Activated CD4-positive, CD25-positive, alpha-beta regulatory T cell (primary cell): ENCODE results near the gene SORL1.
"Not testable (repeated sequence)": the region's sequence is repeated elsewhere in the genome, so short reads cannot be mapped to it uniquely, and the experiment has no call there.

Experiments
- DNase-seq, 4 experiments: peaks; one replicate each; lab custom pipeline; 2025; lab: John Stamatoyannopoulos, UW

The SORL1 gene

DNA sequence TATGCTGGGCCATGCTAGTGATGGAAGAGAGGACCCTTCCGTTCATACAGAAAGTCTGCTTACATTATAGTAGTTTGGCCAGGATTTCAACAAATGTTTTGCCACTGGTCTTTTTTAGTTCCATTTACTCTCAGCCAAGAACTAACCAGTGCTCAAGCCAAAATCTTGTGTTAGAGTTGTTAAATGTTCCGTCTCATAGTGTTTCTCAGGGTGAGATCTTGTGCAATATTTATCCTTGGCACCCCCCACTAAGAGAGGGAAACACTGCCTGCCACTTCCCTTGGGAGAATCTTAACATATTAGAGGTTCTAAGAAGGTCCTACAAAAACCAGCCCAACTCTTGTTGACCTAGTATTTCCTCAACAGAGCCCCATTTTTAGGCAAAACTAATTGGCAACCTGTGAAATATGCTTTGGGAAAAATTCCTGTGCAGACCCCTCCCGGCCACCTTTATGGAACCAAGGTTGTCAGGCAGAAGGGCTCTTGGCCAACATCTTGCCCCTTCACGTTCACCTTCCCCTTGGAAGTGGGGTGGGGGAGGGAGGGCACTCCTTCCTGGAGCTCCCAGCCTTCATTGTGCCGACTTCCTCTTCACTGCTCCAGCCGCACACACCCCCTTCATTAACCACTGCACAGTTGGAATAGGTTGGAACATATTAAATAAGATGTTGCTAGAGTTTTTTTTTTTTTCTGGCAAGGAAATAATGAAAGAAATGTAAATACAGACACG lies 173.8 kb downstream of the SORL1 start:
- no peak for DNase-seq

DNA sequence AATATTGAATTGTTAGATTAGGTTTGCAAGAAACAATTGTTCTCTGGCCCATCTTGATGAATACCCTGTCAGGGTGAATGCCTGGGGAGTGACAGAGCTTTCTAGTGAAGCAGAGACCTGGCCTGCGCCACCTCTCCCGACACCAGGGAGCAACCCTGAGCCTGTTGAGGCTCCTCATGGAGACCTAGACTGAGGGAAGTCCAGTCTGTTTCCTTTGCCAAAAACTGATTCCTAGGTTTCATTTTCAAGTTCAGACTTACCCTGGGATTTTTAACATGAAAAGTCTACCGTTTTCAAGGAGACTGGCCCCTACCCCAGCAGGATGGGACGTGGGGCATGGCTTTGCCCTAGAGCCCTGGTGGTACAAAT lies 174.4 kb downstream of the SORL1 start:
- DNase-seq = no peak

DNA sequence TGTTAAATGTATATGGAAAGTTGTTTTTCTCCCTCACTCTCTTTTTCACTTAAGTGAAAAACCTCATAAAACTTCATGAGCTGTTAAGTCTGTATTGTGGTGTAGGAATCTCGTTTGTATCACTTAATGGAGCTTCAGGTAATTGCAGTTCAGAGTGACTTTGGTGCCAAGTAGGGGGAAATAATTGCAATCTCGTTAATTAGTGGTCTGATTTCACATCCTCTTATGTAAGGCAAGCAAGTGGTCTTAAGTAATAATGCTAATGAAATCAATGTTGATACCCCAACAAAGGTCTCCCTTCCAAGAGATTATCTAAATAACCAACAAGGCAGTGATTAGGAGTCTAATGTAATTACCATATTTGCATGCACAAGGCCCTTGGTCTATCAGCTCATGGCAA lies 174.9 kb downstream of the SORL1 start:
- no peak for DNase-seq

DNA sequence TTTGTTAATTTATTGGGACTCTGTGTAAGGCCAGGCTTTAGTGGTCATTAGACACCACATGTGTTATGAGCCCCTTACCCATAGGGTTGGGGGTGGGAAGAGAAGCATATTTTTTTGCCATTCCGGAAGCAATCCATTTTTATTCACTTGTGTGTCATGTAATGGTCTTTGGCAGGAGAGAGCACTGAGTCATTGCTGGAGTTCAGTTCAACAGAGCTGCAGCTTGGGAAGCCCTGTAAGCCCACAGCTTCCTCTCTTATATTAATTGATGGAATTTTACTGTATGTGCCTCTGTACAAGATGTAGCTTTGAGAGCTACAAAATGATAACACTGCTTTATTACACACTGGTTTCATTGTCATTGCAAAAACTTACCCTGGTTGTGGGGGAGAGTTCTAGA lies 177.9 kb downstream of the SORL1 start:
- no peak for DNase-seq

DNA sequence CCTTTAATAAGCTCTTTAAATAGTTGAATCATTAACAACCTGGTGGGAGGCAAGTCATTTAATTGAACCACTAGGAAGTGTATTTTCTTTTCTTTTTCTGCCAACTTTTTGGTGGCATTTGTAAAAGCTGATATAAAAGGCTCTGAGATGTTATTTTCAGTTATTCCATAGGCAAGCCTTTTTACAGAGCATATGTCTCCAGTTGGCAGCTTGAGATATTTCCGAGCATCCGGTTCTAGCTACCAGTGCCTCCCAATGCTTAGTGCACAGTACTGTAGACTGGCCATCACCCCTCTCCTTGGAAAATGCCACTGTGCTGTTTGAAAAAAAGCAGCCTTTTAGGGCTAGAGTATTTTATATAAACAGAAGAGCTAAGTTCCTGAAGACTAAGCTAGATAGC lies 179.3 kb downstream of the SORL1 start:
- no peak for DNase-seq

DNA sequence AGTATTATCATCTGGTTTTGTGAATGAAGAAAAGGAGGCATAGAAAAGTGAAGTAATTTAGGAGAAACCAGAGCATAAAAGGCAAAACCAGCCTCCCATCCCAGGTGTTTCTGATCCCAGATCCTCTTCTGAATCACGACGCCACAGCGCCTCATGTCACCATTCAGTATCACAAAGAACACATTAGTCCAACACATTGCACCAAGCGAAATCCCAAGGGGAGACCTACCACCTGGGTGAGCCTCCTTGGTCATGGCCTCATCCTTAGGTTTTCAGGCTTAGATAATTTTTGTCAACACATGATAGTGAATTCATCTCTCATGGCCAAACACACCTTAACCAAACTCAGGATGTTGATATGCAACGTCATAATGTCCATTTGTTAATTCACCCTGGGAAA lies 182.2 kb downstream of the SORL1 start:
- no peak for DNase-seq

DNA sequence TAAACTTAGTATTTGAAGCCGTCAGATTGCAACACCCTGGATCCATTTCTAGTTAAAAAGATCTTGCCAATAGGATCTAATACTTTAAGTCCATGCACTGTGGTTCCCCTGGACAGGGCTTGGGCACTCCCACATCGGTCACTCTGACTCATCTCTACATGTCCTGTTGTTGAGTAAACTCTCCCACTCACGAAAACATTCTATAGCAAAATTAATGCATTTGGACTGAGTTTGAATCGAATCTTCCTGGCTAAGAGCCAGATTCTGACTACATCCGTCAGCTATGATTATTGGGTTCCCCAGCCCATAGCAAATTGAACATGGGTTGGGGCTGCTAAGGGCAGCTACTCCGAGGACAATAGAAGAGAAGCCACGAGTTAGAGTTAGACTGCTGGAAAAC lies 182.8 kb downstream of the SORL1 start:
- no peak for DNase-seq

DNA sequence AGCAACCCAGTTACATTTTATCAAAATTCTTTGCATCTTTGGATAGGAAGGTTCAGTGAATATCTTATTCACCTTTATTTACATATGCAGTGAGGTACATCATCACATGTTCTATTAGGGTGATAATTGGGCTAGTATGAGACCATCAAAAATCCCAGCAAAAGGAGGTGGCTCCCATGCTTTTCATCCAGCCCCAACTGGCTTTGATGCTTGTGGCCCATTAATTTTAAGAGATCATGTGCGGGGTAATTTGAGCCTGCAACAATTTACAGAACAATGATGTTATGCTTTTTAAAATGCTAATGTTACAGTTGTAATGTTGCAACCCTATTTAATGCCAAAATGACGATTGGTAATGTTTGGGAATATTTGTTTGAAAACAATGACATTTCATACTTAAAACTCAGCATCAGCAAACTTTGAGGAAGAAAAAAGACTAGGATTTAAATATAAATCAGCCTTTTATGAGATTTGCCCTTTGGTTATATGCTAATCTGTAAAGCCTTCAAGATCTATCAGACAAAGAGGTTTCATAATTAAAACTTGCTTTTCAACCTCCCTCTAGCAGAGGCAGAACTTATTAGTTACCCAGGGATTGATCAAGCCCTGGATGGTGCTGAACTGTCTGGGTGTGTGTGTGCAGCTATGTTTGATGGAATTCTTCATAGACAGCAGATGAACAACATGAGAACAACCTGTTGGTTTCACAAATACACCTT lies 184.1 kb downstream of the SORL1 start:
- DNase-seq = no peak

DNA sequence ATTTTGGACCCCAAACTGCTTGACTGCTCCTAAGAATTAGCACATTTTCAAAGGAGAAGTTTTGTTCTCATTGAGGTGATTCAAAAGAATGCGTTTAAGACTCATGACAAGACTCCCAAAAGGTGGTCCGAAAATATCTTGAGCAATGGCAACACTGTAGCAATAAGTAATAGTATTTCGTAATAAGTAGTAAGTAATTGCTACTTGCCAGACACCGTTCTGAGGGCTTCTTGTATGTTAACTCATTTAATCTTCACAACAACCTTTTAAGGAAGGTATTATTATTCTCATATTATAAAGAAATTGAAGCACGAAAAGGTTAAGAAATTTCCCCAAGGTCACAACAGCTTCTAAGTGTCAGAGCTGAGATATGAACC lies 184.7 kb downstream of the SORL1 start:
- DNase-seq = no peak

DNA sequence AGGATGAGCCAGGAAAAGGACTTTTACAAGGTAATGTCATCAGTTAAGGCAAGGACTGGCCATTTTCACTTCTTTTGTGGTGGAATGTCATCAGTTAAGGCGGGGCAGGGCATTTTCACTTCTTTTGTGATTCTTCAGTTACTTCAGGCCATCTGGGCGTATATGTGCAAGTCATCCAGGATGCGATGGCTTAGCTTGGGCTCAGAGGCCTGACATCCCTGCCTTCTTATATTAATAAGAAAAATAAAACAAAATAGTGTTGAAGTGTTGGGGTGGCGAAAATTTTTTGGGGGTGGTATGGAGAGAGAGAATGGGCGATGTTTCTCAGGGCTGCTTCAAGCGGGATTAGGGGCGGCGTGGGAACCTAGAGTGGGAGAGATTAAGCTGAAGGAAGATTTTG lies 185.5 kb downstream of the SORL1 start:
- not testable (repeated sequence) for DNase-seq

DNA sequence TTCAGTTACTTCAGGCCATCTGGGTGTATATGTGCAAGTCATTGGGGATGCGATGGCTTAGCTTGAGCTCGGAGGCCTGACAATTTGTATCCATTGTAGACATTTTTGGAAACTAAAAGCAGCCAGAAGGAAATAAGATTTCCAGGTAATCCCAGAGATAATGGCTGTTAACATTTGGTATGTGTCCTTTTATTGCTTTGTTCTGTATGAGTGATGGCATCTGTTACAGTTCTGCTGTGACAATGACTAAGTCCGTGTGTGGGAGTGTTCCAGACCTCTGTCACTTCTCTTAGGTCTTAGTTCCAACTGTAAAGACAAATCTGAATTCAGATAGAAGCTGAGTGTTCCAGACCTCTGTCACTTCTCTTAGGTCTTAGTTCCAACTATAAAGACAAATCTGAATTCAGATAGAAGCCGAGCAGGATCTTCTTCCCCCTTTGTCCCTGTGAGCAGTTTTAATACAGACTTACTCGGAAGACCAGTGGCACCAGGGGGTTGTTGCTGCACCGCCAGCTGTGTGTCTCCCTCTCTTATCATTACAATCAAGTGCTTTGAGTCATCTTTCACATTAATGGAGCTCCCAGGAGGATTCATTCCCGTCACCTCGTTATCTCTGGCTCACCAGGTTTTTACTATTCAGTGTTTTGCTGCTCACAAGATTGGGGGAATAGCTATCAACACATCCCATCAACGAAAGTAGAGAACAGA lies 191.5 kb downstream of the SORL1 start:
- no peak for DNase-seq

DNA sequence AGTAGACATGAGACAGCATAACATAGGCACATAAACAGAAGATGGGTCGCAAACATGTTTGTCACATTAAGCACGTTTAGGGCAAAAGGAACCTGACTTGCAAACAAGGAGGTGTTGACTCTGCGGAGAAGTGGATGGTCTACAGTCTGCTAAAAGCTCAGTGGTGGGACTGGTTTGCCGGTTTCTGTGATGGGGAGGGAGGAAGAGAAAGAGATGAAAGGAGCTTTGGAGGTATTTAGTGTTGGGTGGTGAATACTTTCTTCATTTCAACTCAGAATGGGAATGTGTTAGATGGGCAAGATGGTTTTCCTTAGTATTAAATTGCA lies 192.0 kb downstream of the SORL1 start:
- DNase-seq = no peak

DNA sequence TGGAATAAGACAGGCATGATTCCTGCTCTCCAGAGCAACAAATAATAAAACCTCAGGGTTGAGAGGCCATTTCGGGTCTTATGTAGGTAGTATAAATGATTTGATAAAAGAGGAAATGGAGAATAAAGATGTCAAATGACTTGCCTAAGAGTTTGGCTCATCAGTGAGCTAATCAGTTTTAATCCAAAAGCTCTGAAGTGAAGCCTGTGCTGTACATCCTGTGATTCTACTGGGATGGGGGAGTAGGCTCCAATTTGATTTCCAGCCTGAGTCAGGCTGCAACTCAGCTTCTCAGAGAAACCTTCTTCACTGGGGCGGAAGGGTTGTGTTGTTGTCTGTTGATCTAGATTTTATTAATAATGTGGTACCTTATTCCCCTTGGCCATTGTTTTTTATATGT lies 192.9 kb downstream of the SORL1 start:
- DNase-seq = no peak

DNA sequence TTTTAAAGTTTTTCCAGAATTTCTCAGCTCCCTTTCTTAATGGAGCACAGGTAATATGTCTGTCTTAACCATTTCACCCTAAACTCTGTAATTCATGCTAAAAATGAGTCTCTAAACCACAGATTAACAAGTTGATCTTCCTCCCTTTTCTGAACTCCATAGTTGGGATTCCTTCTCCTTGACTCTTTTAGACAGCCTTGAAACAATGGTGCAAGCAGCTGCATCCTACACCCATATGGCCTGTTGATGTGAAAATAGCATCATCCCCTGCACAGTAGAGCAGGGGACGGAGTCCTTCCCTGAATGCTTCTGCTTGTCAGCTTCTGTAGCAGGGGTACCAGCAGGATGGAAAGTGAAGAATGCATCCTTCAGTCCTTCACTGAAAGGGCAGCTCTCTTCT lies 193.5 kb downstream of the SORL1 start:
- DNase-seq = no peak

DNA sequence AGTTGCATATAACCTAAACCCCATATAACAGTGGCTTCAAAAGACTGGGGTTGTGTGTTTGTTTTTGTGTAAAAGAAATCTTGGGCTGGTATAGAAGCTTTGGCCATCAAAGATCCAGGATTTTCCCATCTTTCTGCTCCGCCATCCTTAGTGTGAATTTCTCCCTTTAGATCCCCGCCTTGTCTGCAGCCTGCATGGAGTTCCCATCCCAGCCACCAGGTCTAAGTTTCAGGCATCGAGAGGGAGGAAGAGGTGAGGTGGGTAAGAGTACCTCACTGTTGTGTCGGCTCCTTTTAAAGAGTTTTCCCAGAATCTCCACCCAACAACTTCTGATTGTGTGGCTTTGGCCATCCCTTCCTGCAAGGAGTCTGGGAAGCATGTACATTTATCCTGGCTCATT lies 196.2 kb downstream of the SORL1 start:
- no peak for DNase-seq

DNA sequence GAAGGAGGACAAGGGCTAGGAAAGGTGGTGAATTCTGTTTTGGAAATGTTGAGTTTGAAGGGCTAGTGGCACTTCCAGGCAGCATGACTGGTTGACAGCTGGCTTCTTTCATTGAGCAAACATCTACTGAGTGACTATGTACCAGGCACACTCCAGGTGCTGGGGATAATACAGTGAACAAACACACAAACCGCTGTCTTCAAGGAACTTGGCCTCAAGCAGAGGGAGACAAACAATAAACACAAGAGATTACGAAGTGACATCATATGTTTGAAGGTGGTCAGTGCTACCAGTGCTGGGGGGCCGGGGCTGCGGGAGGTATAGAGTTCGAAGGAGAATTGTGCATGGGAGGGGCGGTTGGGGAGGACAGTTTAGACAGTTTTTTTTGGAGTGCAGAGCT lies 197.7 kb downstream of the SORL1 start:
- DNase-seq = no peak

DNA sequence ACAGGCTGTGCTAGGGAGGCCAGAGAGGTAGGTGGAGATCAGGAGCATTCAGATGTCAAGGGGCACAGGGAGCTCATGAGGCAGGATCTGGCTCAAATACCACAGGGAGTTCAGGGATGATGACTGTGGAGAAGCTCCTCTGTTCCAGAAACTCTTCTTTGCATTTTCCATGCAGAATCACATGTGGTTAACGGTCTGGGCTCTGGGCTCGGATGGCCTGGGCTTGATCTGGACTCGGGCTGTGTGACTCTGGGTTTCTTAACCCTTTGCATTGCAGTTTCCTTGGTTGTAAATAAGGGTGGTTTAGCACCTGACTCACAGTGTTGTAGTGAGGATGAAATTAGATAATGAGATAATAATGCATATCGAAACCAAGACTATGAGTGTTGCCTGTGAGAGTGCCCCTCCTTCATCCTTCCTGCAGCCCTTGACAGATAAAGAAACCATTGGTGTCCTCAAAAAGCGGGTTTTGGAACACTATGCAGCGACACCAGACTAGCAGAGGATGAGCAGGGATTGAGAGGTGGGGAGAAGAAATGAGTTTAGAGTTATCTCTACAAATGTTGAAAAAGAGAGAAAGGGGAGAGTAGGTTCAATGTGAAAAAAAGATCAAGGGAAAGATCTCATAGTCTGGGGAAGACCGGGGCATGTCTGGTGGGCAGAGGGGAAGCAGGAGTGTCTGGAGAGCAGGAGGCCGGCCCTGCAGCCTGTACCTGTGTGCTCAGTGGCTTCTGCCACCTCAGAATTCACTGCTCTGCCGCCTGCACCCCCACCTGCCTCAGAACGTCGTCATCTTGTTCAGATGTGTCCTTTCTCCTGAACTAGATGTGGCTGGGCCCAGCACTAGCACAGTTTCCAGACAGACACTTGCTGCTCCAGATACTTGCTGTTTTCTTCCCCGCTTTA lies 198.5 kb downstream of the SORL1 start:
- DNase-seq = no peak

DNA sequence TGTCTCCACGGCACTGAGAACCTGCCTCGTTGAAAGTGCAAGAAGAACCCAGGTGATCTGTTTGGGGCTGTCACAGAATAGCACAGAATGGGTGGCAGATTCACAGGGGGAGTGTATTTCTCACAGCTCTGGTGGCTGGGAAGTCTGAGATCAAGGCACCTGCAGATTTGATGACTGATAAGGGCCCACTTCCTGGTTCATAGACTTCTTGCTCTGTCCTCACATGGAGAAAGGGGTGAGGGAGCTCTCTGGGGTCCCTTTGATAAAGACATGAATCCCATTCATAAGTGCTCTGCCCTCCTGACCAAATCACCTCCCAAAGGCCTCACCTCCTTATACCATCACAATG lies 199.1 kb downstream of the SORL1 start:
- DNase-seq = no peak

DNA sequence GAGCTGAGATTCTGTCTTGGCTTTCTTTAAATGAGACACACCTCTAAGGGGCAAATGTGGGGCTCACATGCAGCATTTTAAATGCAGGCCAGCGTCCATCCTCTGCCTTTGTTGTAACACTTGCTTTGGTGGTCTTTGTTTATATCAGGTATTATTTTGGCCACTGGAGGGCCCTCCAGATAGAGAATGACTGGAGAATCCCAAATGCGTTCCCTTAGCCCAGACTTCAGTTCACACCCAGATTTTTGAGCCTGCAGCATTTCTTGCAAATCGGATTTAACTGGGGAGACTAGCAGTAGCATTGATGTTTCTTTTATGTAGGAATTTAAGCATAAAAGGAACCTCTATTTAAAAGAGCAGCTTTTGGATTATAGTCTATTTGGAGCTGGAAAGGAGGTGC lies 200.9 kb downstream of the SORL1 start:
- DNase-seq = no peak

DNA sequence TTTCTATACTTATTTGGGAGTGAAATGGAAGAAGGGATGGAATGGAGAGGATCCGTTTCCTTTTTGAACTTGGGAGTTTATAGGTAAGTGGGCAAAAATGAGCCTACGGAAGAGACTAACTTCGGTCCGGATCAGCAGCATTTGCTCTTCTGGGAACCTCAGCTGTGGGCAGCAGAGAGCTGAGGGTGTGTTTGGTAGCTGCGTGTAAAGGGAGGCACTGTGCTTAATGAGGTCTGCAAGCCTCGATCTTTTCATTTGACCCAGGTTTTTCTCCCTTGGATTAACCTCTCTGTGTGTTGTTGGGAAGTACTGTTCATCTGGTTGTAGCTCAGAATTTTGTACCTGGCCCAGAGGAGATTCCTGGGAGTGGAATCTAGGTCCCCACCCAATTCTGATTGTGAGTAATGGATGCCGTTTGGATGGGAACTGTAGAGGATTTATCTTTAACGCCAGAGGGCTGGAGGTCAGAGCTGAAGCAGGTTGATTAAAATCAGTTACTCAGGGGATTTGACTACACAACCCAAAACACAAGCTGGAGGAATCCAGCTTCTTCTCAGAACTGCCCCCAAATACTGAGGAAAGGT lies 202.2 kb downstream of the SORL1 start:
- no peak for DNase-seq

DNA sequence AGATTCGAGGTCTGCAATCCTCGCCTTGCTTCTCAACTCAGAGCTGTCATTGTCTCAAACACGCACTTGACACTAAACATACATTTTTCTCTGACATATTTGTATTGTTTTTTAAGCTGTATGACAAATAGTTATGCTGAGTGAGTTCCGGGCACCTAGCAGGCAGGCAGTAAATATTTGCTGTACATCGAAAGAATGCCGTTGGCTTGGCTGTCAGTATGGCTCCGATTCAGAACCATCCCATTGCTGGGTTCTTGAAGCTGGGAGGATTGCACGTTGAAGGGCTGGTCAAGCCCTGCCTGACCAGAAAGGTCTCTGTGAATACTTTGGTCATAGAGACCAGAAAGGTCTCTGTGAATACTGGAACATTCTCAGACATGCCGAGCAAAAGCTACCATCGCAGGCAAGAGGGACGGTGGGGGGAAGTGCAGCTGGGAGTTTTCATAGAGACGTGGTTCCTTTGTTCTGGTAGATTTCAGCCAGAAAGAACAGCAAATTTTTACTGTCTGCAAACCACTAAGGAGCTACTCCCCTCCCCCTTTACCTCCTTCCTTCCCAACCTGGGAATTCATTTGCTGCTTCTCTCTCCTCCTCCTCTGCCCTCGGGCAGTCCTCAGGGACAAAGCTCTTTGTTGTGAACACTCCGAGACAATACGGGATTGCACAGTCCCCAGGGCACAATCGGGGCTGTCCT lies 202.9 kb downstream of the SORL1 start:
- no peak for DNase-seq
